GM12878 (cell line): ENCODE results near the gene WDSUB1. TPM values are rescaled to one million over a fixed set of nuclear protein-coding genes. Genes with fewer than 3 reads are reported as not detected.

ENCODE experiments used
- ATAC-seq: fragments of 200-7000 bp; cut with Tn5 transposase; 3 replicates; pipeline ENCODE4 v1.9.1; 2020; ENCODE audit warnings: mild to moderate bottlenecking, moderate library complexity
- BruUV-seq: library from RNA; stranded (reverse); fragments of 400-500 nt; replicated peaks from 2 replicates; lab custom pipeline; 2021; lab: Mats Ljungman, UMichigan
- CTCF ChIA-PET: fragments of 300-600 bp; sonication (Branson Sonifier 250); formaldehyde crosslinking; extraction: SDS; loops from one replicate; lab custom pipeline; 2021; ENCODE audit warnings: inconsistent platforms; lab: Yijun Ruan, JAX
- POLR2A ChIA-PET: fragments of 350-600 bp; formaldehyde crosslinking; extraction: SDS; loops from one replicate; lab custom pipeline; 2021; ENCODE audit warnings: inconsistent platforms; lab: Charles Lee
- RAD21 ChIA-PET: fragments of 300-600 bp; sonication (Branson Sonifier 250); formaldehyde crosslinking; loops from one replicate; lab custom pipeline; 2023; ENCODE audit warnings: antibody characterized with exemption; ENCODE audit not compliant: unreplicated experiment; lab: Charles Lee
- SMC1A ChIA-PET: fragments of 300-600 bp; sonication (Branson Sonifier 250); formaldehyde crosslinking; loops from one replicate; lab custom pipeline; 2023; ENCODE audit not compliant: unreplicated experiment, uncharacterized antibody; lab: Charles Lee
- DNase-seq: peaks from one replicate; pipeline ENCODE4 v3.0.0-alpha.2; 2011; ENCODE audit warnings: low read depth, low spot score
- FAIRE-seq: peaks from 3 replicates; lab custom pipeline; 2011; peaks lifted over from hg19 to GRCh38; lab: Jason Lieb, UNC
- H2AFZ ChIP-seq: 2 replicates; pipeline ENCODE4 v1.6.0; 2011; ENCODE audit warnings: low read depth, low read length, control low read depth; ENCODE audit not compliant: control insufficient read depth
- H3K27ac ChIP-seq: 2 replicates; pipeline ENCODE4 v1.5.1; 2011; ENCODE audit warnings: control low read depth; ENCODE audit not compliant: control insufficient read depth, insufficient read depth
- H3K27me3 ChIP-seq, 2 experiments: replicated peaks in 1 of 2; 2 replicates each; pipeline versions ENCODE4 v1.6.0 to v1.6.1; 2011; ENCODE audit warnings: low read length in 1 of 2; ENCODE audit not compliant: control insufficient read depth in 2 of 2, insufficient read depth in 2 of 2
- H3K36me3 ChIP-seq, 2 experiments: 2 replicates each; pipeline ENCODE4 v1.5.1; 2011; ENCODE audit warnings: low read length in 1 of 2; ENCODE audit not compliant: control insufficient read depth in 2 of 2, insufficient read depth in 2 of 2
- H3K4me1 ChIP-seq: 2 replicates; pipeline ENCODE4 v1.6.1; 2011; ENCODE audit warnings: mild to moderate bottlenecking, low read length, moderate library complexity, mixed read lengths; ENCODE audit not compliant: control insufficient read depth, insufficient read depth
- H3K4me2 ChIP-seq: 2 replicates; pipeline ENCODE4 v1.6.0; 2011; ENCODE audit warnings: control low read depth; ENCODE audit not compliant: control insufficient read depth, insufficient read depth
- H3K4me3 ChIP-seq: fragments of 200-600 bp; sonication (generic); 2 replicates; pipeline ENCODE4 v1.5.1; 2016
- H3K79me2 ChIP-seq: 2 replicates; pipeline ENCODE4 v1.6.0; 2011; ENCODE audit warnings: low read length; ENCODE audit not compliant: control insufficient read depth, insufficient read depth
- H3K9ac ChIP-seq: 2 replicates; pipeline ENCODE4 v1.8.0; 2011; ENCODE audit warnings: low read length, control low read depth, mixed read lengths; ENCODE audit not compliant: control insufficient read depth, insufficient read depth
- H3K9me3 ChIP-seq: replicated peaks from 3 replicates; pipeline ENCODE4 v1.5.1; 2011; ENCODE audit warnings: mild to moderate bottlenecking, low read length; ENCODE audit not compliant: control insufficient read depth, insufficient read depth
- H4K20me1 ChIP-seq: 2 replicates; pipeline ENCODE4 v1.6.0; 2011; ENCODE audit not compliant: control insufficient read depth, insufficient read depth
- E2F4 ChIP-seq: IDR thresholded peaks from 2 replicates; pipeline ENCODE4 v1.6.1; 2012; ENCODE audit warnings: low read depth, low read length, improper control_type of control experiment
- EP300 ChIP-seq, 2 experiments: fragments of 150-350 bp in 1 of 2; IDR thresholded peaks; 2 replicates each; pipeline ENCODE4 v1.6.1; 2011 to 2012; ENCODE audit warnings: low read depth in 2 of 2, low read length in 2 of 2, borderline replicate concordance in 1 of 2, improper control_type of control experiment in 1 of 2, inconsistent platforms in 1 of 2; ENCODE audit not compliant: control insufficient read depth in 1 of 2
- IKZF2 ChIP-seq, 2 experiments: fragments of 450-650 bp; IDR thresholded peaks; 2 replicates each; pipeline ENCODE4 v1.6.1; 2017; ENCODE audit warnings: mild to moderate bottlenecking in 2 of 2, moderate library complexity in 2 of 2
- JUNB ChIP-seq: IDR thresholded peaks from 2 replicates; pipeline ENCODE4 v1.6.1; 2016; ENCODE audit warnings: antibody characterized with exemption, mild to moderate bottlenecking
- KLF5 ChIP-seq: fragments of 450-650 bp; IDR thresholded peaks from 2 replicates; pipeline ENCODE4 v1.6.1; 2014; ENCODE audit warnings: mild to moderate bottlenecking; ENCODE audit not compliant: partially characterized antibody
- MAX ChIP-seq: IDR thresholded peaks from 2 replicates; pipeline ENCODE4 v1.6.1; 2012; ENCODE audit warnings: low read depth, low read length, improper control_type of control experiment
- NR2F1 ChIP-seq: fragments of 450-650 bp; conservative IDR thresholded peaks from 2 replicates; pipeline ENCODE4 v1.6.1; 2017; ENCODE audit warnings: mild to moderate bottlenecking
- PAX5 ChIP-seq: IDR thresholded peaks from 2 replicates; pipeline ENCODE4 v1.6.1; 2011; ENCODE audit warnings: low read depth, low read length, borderline replicate concordance
- PML ChIP-seq: IDR thresholded peaks from 2 replicates; pipeline ENCODE4 v1.6.1; 2012; ENCODE audit warnings: low read length, inconsistent platforms
- POLR2A ChIP-seq: IDR thresholded peaks from 2 replicates; pipeline ENCODE4 v1.6.1; 2011; ENCODE audit warnings: low read depth, mild to moderate bottlenecking, low read length
- RCOR1 ChIP-seq: conservative IDR thresholded peaks from 2 replicates; pipeline ENCODE4 v1.6.1; 2012; ENCODE audit warnings: low read depth, low read length, improper control_type of control experiment
- SIX5 ChIP-seq: IDR thresholded peaks from 2 replicates; pipeline ENCODE4 v1.6.1; 2011; ENCODE audit warnings: mild to moderate bottlenecking, low read depth, low read length, moderate library complexity; ENCODE audit not compliant: severe bottlenecking
- SMAD5 ChIP-seq: IDR thresholded peaks from 2 replicates; pipeline ENCODE4 v1.6.1; 2016; ENCODE audit warnings: antibody characterized with exemption, low read depth
- SMARCA5 ChIP-seq: fragments of 450-650 bp; IDR thresholded peaks from 2 replicates; pipeline ENCODE4 v1.6.1; 2017; ENCODE audit warnings: mild to moderate bottlenecking
- TBL1XR1 ChIP-seq: IDR thresholded peaks from 2 replicates; pipeline ENCODE4 v1.6.1; 2012; ENCODE audit warnings: low read depth, low read length, improper control_type of control experiment
- TCF7 ChIP-seq: IDR thresholded peaks from 2 replicates; pipeline ENCODE4 v1.6.1; 2014; ENCODE audit warnings: antibody characterized with exemption, borderline replicate concordance
- ZNF592 ChIP-seq: fragments of 450-650 bp; IDR thresholded peaks from 2 replicates; pipeline ENCODE4 v1.6.1; 2017; ENCODE audit warnings: mild to moderate bottlenecking, moderate library complexity
- WGBS: methylation state at CpG from one replicate; pipeline ENCODE4 v1.1.6; 2016; ENCODE audit warnings: low lambda C conversion rate; ENCODE audit not compliant: insufficient replicate concordance, insufficient coverage; ENCODE audit errors: missing lambda C conversion rate; 5-methylcytosine and 5-hydroxymethylcytosine counted together
- in situ Hi-C: fragments of 300-500 bp; cut with MboI; formaldehyde crosslinking; loops from 9 replicates; pipeline ENCODE4 v1.14.3; 2018; ENCODE audit warnings: mixed read lengths
- intact Hi-C: fragments of 100-400 bp; cut with micrococcal nuclease; formaldehyde crosslinking; loops from one replicate; pipeline ENCODE4 v1.14.2; 2022; ENCODE audit not compliant: unreplicated experiment
- polyA plus RNA-seq, 11 experiments: library from polyadenylated mRNA; depleted of rRNA in 4 of 11; unstranded in 6 of 11; stranded (reverse) in 5 of 11; fragments of >200 nt; fragmentation: Nextera tagmentation in 4 of 11; fragmentation: Illumina TruSeq in 1 of 11; extraction: Ambion mirVana in 4 of 11; extraction: Trizol in 1 of 11; gene quantifications; 1 replicate in 1 of 11; 2 replicates in 10 of 11; pipeline versions ENCODE4 v1.2.1 to v1.2.3, GENCODE V29; 2011 to 2016; ENCODE audit warnings: inconsistent platforms in 2 of 11, missing spikeins in 2 of 11, low read depth in 1 of 11
- total RNA-seq, 4 experiments: library from RNA; depleted of rRNA in 3 of 4; stranded (reverse); fragments of >200 nt in 3 of 4; fragmentation: Illumina TruSeq in 1 of 4; extraction: Trizol in 1 of 4; gene quantifications; 2 replicates each; pipeline versions ENCODE4 v1.2.1 to v1.2.3, GENCODE V29; 2013 to 2021

Gene WDSUB1
- total and polyA plus RNA-seq, 10 of the 15 experiments (the other 5 are each of a cell fraction or from before 2014, with no cell fraction given): 4.4 to 12.7 (median 7.6) TPM

- Histone ChIP-seq H3K79me2 (no peaks in the 10 kb centered on the region), H3K4me3 (no peak overlapping the region), H3K27ac (no peak overlapping the region), H3K27me3 (no peaks in the 10 kb centered on the region), H3K36me3 (no peaks in the 10 kb centered on the region; a peak in 1 of 4 replicates), H2AFZ (no peak overlapping the region), H3K4me1 (peaks cover 13% of the 10 kb centered on the region), H3K4me2 (no peak overlapping the region), H4K20me1 (no peaks in the 10 kb centered on the region), H3K9me3 (no peaks in the 10 kb centered on the region), H3K9ac (no peak overlapping the region)
- in situ Hi-C loops: no loop called here
- DNase-seq (no peak), FAIRE-seq (no peak), ATAC-seq (no peak)
- WGBS: 90% methylated on average over 4 of the region's 4 CpGs
- BruUV-seq: no TSS peak
- TF ChIP-seq TBL1XR1: no peak
- no peak for TF ChIP-seq MAX
- no peak for TF ChIP-seq KLF5
- TF ChIP-seq SMARCA5: no peak
- TF ChIP-seq NR2F1: no peak
- TF ChIP-seq TCF7: no peak
- TF ChIP-seq EP300 (IDR thresholded peaks at IDR 0.05; ENCODE audit: borderline replicate concordance in 1 of 2, control insufficient read depth in 1 of 2, low read depth in 2 of 2, low read length in 2 of 2): no peak
- no peak for TF ChIP-seq POLR2A
- TF ChIP-seq E2F4: no peak
- no peak for TF ChIP-seq PML
- TF ChIP-seq RCOR1: no peak
- TF ChIP-seq IKZF2 (IDR thresholded peaks at IDR 0.05): no peak
- no peak for TF ChIP-seq ZNF592
- TF ChIP-seq SMAD5: no peak
- TF ChIP-seq SIX5: no peak
- no peak for TF ChIP-seq PAX5
- no peak for TF ChIP-seq JUNB
- SMC1A ChIA-PET: interaction anchor here (0.5 to 2.5 kb wide), 7 partner anchors 10 to 561 kb away, joined by 3 to 12 read pairs (median 3); no protein-coding TSS in a partner anchor
- intact Hi-C loops: loop anchor here (5.0 to 10.0 kb wide), 2 partner anchors 53 to 515 kb away; partner anchors contain the start of gene MARCHF7
- CTCF ChIA-PET: interaction anchor here (0.8 to 1.0 kb wide), 2 partner anchors 15 to 124 kb away, joined by 3 read pairs; no protein-coding TSS in a partner anchor
- POLR2A ChIA-PET: no interaction called here
- RAD21 ChIA-PET: interaction anchor here (1.1 kb wide), 1 partner anchor 11 kb away, joined by 3 read pairs; no protein-coding TSS in a partner anchor
These were observed 86.6 kb downstream of the WDSUB1 start for GRCh38 chr2:159199761-159200465.
